IMR-90 (cell line): ENCODE measurements around the gene CACNA2D1. TPM values are rescaled to one million over a fixed set of nuclear protein-coding genes. Genes with fewer than 3 reads are reported as not detected.

Source experiments
- ATAC-seq: fragments of 200-7000 bp; cut with Tn5 transposase; 2 replicates; pipeline ENCODE4 v1.9.1; 2020; ENCODE audit warnings: low read depth, mild to moderate bottlenecking, moderate library complexity
- BruUV-seq: library from RNA; stranded (reverse); fragments of 400-500 nt; replicated peaks from 2 replicates; lab custom pipeline; 2021; lab: Mats Ljungman, UMichigan
- CTCF ChIA-PET: fragments of 300-600 bp; formaldehyde crosslinking; extraction: SDS; loops from one replicate; lab custom pipeline; 2021; ENCODE audit warnings: antibody characterized with exemption; lab: Yijun Ruan, JAX
- POLR2A ChIA-PET: fragments of 300-600 bp; sonication (Branson Sonifier 250); formaldehyde crosslinking; loops from one replicate; lab custom pipeline; 2022; ENCODE audit warnings: antibody characterized with exemption; ENCODE audit not compliant: unreplicated experiment; lab: Charles Lee
- DNase-seq: peaks from one replicate; pipeline ENCODE4 v3.0.0; 2013
- H2AFZ ChIP-seq: replicated peaks from 2 replicates; pipeline ENCODE3; 2013; ENCODE audit warnings: low read length, mild to moderate bottlenecking; ENCODE audit not compliant: poor library complexity
- H2AK5ac ChIP-seq: 2 replicates; pipeline ENCODE4 v1.6.1; 2013; ENCODE audit warnings: low read depth, low read length, inconsistent platforms
- H2AK9ac ChIP-seq: replicated peaks from 2 replicates; pipeline ENCODE3; 2013; ENCODE audit warnings: mild to moderate bottlenecking, low read depth, low read length, moderate library complexity; ENCODE audit not compliant: poor library complexity
- H2BK120ac ChIP-seq: 2 replicates; pipeline ENCODE4 v1.6.1; 2013; ENCODE audit warnings: low read depth, low read length, inconsistent platforms
- H2BK15ac ChIP-seq: 3 replicates; pipeline ENCODE4 v1.6.1; 2013; ENCODE audit warnings: low read depth, low read length, inconsistent platforms
- H2BK20ac ChIP-seq: 2 replicates; pipeline ENCODE4 v1.6.1; 2013; ENCODE audit warnings: low read depth, mild to moderate bottlenecking, inconsistent platforms, low read length, moderate library complexity
- H2BK5ac ChIP-seq: 2 replicates; pipeline ENCODE4 v1.6.1; 2013; ENCODE audit warnings: mild to moderate bottlenecking, low read depth, low read length, inconsistent platforms; ENCODE audit not compliant: poor library complexity, severe bottlenecking
- H3K14ac ChIP-seq: replicated peaks from 2 replicates; pipeline ENCODE4 v1.6.1; 2013; ENCODE audit warnings: low read depth, low read length, inconsistent platforms
- H3K18ac ChIP-seq: 2 replicates; pipeline ENCODE4 v1.6.1; 2013; ENCODE audit warnings: low read depth, low read length, control low read depth
- H3K23ac ChIP-seq: 2 replicates; pipeline ENCODE4 v1.6.1; 2013; ENCODE audit warnings: low read depth, low read length, inconsistent platforms
- H3K27ac ChIP-seq: 2 replicates; pipeline ENCODE4 v1.5.1; 2013; ENCODE audit warnings: mild to moderate bottlenecking, control low read depth, low read length; ENCODE audit not compliant: insufficient read depth
- H3K27me3 ChIP-seq: 2 replicates; pipeline ENCODE4 v1.6.1; 2013; ENCODE audit warnings: low read length; ENCODE audit not compliant: control insufficient read depth, insufficient read depth
- H3K36me3 ChIP-seq: 2 replicates; pipeline ENCODE4 v1.6.1; 2013; ENCODE audit warnings: low read length, mixed read lengths; ENCODE audit not compliant: control insufficient read depth, insufficient read depth
- H3K4ac ChIP-seq: 2 replicates; pipeline ENCODE4 v1.6.1; 2013; ENCODE audit warnings: low read depth, low read length, inconsistent platforms
- H3K4me1 ChIP-seq: 2 replicates; pipeline ENCODE4 v1.6.1; 2013; ENCODE audit warnings: low read length, mixed read lengths; ENCODE audit not compliant: control insufficient read depth, insufficient read depth
- H3K4me2 ChIP-seq: 2 replicates; pipeline ENCODE4 v1.6.1; 2013; ENCODE audit warnings: low read depth, mild to moderate bottlenecking, control low read depth, low read length, moderate library complexity
- H3K4me3 ChIP-seq: 2 replicates; pipeline ENCODE4 v1.5.1; 2013; ENCODE audit warnings: low read depth, mild to moderate bottlenecking, control low read depth, low read length, moderate library complexity; ENCODE audit not compliant: insufficient read depth
- H3K56ac ChIP-seq: 2 replicates; pipeline ENCODE4 v1.6.1; 2013; ENCODE audit warnings: low read length, inconsistent platforms; ENCODE audit not compliant: insufficient read depth; ENCODE audit errors: extremely low read depth
- H3K79me1 ChIP-seq, 2 experiments: 2 replicates each; pipeline ENCODE4 v1.6.1; 2013; ENCODE audit warnings: low read length in 2 of 2, inconsistent platforms in 1 of 2, low read depth in 1 of 2
- H3K9ac ChIP-seq: 2 replicates; pipeline ENCODE4 v1.6.1; 2013; ENCODE audit warnings: low read depth, low read length, control low read depth
- H3K9me1 ChIP-seq: 2 replicates; pipeline ENCODE4 v1.6.1; 2013; ENCODE audit warnings: low read length, inconsistent platforms; ENCODE audit not compliant: insufficient read depth
- H3K9me3 ChIP-seq: 2 replicates; pipeline ENCODE4 v1.6.1; 2013; ENCODE audit warnings: low read length; ENCODE audit not compliant: control insufficient read depth, insufficient read depth
- H4K20me1 ChIP-seq: 2 replicates; pipeline ENCODE4 v1.6.1; 2013; ENCODE audit warnings: low read length, inconsistent platforms; ENCODE audit not compliant: insufficient read depth
- H4K5ac ChIP-seq: 2 replicates; pipeline ENCODE4 v1.6.1; 2013; ENCODE audit warnings: mild to moderate bottlenecking, low read depth, low read length, control low read depth
- H4K8ac ChIP-seq, 2 experiments: 2 replicates each; pipeline ENCODE4 v1.6.1; 2013; ENCODE audit warnings: low read depth in 2 of 2, low read length in 2 of 2, control low read depth in 1 of 2, inconsistent platforms in 1 of 2
- H4K91ac ChIP-seq: 2 replicates; pipeline ENCODE4 v1.6.1; 2013; ENCODE audit warnings: low read depth, low read length, inconsistent platforms; ENCODE audit not compliant: insufficient read depth
- CEBPB ChIP-seq: IDR thresholded peaks from 2 replicates; pipeline ENCODE4 v1.6.1; 2012; ENCODE audit warnings: low read depth, low read length, improper control_type of control experiment
- CHD1 ChIP-seq: IDR thresholded peaks from 2 replicates; pipeline ENCODE4 v1.6.1; 2012; ENCODE audit warnings: low read depth, low read length, improper control_type of control experiment
- MAFK ChIP-seq: IDR thresholded peaks from 2 replicates; pipeline ENCODE4 v1.6.1; 2012; ENCODE audit warnings: low read depth, low read length, improper control_type of control experiment
- WGBS, 2 experiments: methylation state at CpG; one replicate each; pipeline versions ENCODE4 v1.1.5 to v1.1.7; 2013; ENCODE audit warnings: missing lambda C conversion rate in 2 of 2; ENCODE audit not compliant: insufficient read length in 1 of 2; ENCODE audit errors: extremely low coverage in 2 of 2; 5-methylcytosine and 5-hydroxymethylcytosine counted together
- dilution Hi-C: fragments of 300-500 bp; cut with HindIII; formaldehyde crosslinking; loops from one replicate; pipeline ENCODE4 v1.14.3; 2018; ENCODE audit warnings: low sequenced_read_pairs; ENCODE audit not compliant: unreplicated experiment
- in situ Hi-C: fragments of 300-500 bp; cut with MboI; formaldehyde crosslinking; loops from 3 replicates; pipeline ENCODE4 v1.14.3; 2019; ENCODE audit warnings: low sequenced_read_pairs, inconsistent platforms, mixed read lengths
- intact Hi-C: fragments of 100-400 bp; cut with micrococcal nuclease; formaldehyde crosslinking; loops from 2 replicates; pipeline ENCODE4 v1.10.0; 2022
- polyA plus RNA-seq, 3 experiments: library from polyadenylated mRNA; depleted of rRNA; stranded (reverse); fragments of >200 nt; gene quantifications; 2 replicates each; pipeline ENCODE4 v1.2.3, GENCODE V29; 2012; ENCODE audit warnings: low replicate concordance in 1 of 3
- total RNA-seq: library from RNA; depleted of rRNA; stranded (reverse); fragments of >200 nt; gene quantifications from 2 replicates; pipeline ENCODE4 v1.2.3, GENCODE V29; 2012
- TF ChIP-seq, protein P1 (sequence below): conservative IDR thresholded peaks from 2 replicates; pipeline ENCODE4 v1.5.1; 2012; ENCODE audit warnings: mild to moderate bottlenecking, low read depth, low read length, improper control_type of control experiment

The CACNA2D1 gene
- total and polyA plus RNA-seq, 2 of the 4 experiments (the other 2 are of a cell fraction): 5.8 to 21.9 TPM

DNA sequence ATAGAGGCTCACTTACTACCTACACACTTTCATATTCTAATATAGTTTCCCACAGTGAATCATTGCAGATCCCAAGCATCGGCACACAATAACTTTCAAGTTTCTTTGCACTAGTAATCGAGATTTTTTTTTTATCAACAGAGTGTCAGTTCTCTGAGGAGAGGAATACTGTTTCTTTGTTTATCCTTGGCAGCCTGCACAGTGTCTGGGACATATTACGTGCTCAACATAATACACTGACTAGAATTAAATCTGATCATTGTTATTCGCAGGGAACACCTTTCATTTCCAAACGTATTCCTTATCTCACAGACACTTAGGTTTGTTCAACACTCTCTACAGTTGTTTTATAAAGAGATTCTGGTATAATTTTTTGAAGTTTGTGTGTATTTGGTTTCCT is 95.3 kb downstream of the CACNA2D1 start:
- H3K56ac ChIP-seq: no peak overlapping the region
- H3K23ac ChIP-seq: no peak overlapping the region
- ATAC-seq (peak; percentile 60), DNase-seq (peak; percentile 50)
- H3K79me1 ChIP-seq: peaks cover 0 to 12% of the 10 kb centered on the region in 2 experiments; a peak in 2 of 4 replicates
- H2BK5ac ChIP-seq: peak overlapping the region; percentile 40
- ChIA-PET POLR2A (no interaction called here), CTCF (no interaction called here)
- no peak overlapping the region for H2AFZ ChIP-seq
- H2AK5ac ChIP-seq: no peak overlapping the region
- no peak overlapping the region for H3K4ac ChIP-seq
- H2AK9ac ChIP-seq: no peak overlapping the region
- H2BK120ac ChIP-seq: no peak overlapping the region
- no TSS peak for BruUV-seq
- H3K4me2 ChIP-seq: peak overlapping the region; percentile 95
- dilution Hi-C loops (no loop called here), intact Hi-C loops (no loop called here), in situ Hi-C loops (no loop called here)
- WGBS, 2 experiments: no CpG with 5 or more reads among the region's 5 CpGs
- H2BK20ac ChIP-seq: no peak overlapping the region
- no peak overlapping the region for H4K5ac ChIP-seq
- H4K8ac ChIP-seq: no peak overlapping the region
- no peaks in the 10 kb centered on the region for H4K20me1 ChIP-seq
- no peak overlapping the region for H3K27ac ChIP-seq
- H3K9me1 ChIP-seq: no peaks in the 10 kb centered on the region; the same call in 1 of the 2 replicates
- no peak overlapping the region for H3K18ac ChIP-seq
- H3K14ac ChIP-seq: peak overlapping the region; percentile 4; the same call in 1 of the 2 replicates
- no peaks in the 10 kb centered on the region for H3K9me3 ChIP-seq
- TF ChIP-seq CHD1 (no peak), MAFK (no peak), CEBPB (no peak)
- TF ChIP-seq, protein P1, sequence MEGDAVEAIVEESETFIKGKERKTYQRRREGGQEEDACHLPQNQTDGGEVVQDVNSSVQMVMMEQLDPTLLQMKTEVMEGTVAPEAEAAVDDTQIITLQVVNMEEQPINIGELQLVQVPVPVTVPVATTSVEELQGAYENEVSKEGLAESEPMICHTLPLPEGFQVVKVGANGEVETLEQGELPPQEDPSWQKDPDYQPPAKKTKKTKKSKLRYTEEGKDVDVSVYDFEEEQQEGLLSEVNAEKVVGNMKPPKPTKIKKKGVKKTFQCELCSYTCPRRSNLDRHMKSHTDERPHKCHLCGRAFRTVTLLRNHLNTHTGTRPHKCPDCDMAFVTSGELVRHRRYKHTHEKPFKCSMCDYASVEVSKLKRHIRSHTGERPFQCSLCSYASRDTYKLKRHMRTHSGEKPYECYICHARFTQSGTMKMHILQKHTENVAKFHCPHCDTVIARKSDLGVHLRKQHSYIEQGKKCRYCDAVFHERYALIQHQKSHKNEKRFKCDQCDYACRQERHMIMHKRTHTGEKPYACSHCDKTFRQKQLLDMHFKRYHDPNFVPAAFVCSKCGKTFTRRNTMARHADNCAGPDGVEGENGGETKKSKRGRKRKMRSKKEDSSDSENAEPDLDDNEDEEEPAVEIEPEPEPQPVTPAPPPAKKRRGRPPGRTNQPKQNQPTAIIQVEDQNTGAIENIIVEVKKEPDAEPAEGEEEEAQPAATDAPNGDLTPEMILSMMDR: no peak
- no peaks in the 10 kb centered on the region; the same call in 1 of the 2 replicates for H3K36me3 ChIP-seq
- 0 out of 2 replicates have a peak overlapping the region, but pooled peaks have one; percentile 27 for H3K4me3 ChIP-seq
- H2BK15ac ChIP-seq: no peak overlapping the region
- H3K4me1 ChIP-seq: no peaks in the 10 kb centered on the region; the same call in 1 of the 2 replicates
- no peak overlapping the region for H3K9ac ChIP-seq
- no peaks in the 10 kb centered on the region for H3K27me3 ChIP-seq
- no peak overlapping the region for H4K91ac ChIP-seq
